ENCODE results near the gene TRMT6. TPM values are rescaled to one million over a fixed set of nuclear protein-coding genes. Genes with fewer than 3 reads are reported as not detected.
A peak's percentile ranks its signal among the peaks of the same experiment; 100 is the strongest.

Gene TRMT6, protein sequence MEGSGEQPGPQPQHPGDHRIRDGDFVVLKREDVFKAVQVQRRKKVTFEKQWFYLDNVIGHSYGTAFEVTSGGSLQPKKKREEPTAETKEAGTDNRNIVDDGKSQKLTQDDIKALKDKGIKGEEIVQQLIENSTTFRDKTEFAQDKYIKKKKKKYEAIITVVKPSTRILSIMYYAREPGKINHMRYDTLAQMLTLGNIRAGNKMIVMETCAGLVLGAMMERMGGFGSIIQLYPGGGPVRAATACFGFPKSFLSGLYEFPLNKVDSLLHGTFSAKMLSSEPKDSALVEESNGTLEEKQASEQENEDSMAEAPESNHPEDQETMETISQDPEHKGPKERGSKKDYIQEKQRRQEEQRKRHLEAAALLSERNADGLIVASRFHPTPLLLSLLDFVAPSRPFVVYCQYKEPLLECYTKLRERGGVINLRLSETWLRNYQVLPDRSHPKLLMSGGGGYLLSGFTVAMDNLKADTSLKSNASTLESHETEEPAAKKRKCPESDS
- 10 to 100 TPM in 1 of 2 donors, 1 to 10 TPM in 1; 7.5 to 10.9 TPM for total RNA-seq

DNA sequence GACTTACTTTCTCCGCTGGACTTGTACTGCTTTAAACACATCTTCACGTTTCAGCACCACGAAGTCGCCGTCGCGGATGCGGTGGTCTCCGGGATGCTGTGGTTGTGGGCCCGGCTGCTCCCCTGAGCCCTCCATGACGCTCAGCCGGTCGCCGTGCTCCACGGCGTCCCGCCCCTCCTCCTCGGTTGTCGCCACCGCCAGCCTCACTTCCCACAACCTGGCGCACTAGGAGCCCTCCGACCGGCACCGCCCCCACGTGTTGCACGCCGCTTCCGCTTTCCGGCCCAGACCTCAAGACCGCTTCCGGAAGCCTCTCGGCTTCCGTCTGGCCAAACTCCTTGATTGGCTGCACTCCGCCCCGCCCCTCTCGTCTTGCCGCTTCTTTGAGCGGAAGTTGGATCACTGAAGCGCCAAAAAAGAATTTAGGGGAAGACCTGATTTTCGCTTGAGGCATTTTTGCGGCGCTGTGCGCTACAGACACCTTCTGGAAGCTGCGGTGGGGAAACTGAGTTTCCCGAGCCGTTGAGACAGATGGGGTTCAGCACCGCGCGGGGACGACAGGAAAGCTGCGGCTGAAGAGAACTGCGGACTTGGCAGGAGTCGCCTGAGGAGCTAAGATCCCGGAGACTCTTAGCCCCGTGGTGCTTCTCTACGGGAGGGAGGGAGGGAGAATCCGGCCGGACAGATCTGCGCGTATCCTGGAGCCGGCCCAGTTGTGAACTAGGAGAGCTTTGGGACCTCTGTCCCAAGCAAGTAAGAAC is at the start of gene TRMT6, which contains the start of gene MCM8:
TSS of gene TRMT6 (minus strand) at position 263 of the 761 bp plus-strand sequence. CDS start at position 135, 128 bp downstream.
TSS of gene MCM8 (plus strand) at position 382 of the 761 bp plus-strand sequence. CDS start 1,364 bp downstream, outside the sequence.
- TF ChIP-seq, protein P1, sequence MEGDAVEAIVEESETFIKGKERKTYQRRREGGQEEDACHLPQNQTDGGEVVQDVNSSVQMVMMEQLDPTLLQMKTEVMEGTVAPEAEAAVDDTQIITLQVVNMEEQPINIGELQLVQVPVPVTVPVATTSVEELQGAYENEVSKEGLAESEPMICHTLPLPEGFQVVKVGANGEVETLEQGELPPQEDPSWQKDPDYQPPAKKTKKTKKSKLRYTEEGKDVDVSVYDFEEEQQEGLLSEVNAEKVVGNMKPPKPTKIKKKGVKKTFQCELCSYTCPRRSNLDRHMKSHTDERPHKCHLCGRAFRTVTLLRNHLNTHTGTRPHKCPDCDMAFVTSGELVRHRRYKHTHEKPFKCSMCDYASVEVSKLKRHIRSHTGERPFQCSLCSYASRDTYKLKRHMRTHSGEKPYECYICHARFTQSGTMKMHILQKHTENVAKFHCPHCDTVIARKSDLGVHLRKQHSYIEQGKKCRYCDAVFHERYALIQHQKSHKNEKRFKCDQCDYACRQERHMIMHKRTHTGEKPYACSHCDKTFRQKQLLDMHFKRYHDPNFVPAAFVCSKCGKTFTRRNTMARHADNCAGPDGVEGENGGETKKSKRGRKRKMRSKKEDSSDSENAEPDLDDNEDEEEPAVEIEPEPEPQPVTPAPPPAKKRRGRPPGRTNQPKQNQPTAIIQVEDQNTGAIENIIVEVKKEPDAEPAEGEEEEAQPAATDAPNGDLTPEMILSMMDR (IDR thresholded peaks at IDR 0.05): no peak
- no peaks in the 10 kb centered on the region for H3K36me3 ChIP-seq

DNA sequence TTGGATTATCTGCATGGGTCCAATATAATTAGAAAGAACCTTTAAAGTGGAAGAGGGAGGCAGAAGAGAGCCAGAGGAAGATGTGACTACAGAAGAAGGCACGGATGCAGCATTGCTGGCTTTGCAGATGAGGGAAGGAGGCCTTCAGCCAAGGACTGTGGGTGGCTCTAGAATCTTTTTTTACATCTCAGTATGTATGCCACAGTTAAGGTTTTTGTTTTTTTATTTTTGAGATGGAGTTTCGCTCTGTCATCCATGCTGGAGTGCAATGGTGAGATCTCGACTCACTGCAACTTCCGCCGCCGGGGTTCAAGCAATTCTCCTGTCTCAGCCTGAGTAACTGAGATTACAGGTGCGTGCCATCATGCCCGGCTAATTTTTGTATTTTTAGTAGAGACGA is 49.5 kb upstream of the TRMT6 start:
- H3K4me1 ChIP-seq: no peaks in the 10 kb centered on the region
- DNase-seq: no peak
- no peaks in the 10 kb centered on the region for H3K27me3 ChIP-seq
- H3K36me3 ChIP-seq: no peaks in the 10 kb centered on the region
- no peak overlapping the region for H3K9ac ChIP-seq (ENCODE audit: low read depth in 2 of 2, low read length in 2 of 2)
- no peak overlapping the region for H3K4me3 ChIP-seq
- TF ChIP-seq, protein P1 (IDR thresholded peaks at IDR 0.05): no peak
- no peak overlapping the region for H3K27ac ChIP-seq
- intact Hi-C loops (cut with DNase I): no loop called here
- H3K9me3 ChIP-seq: no peaks in the 10 kb centered on the region

More for the DNA sequence above, at the start of gene TRMT6, which contains the start of gene MCM8:
- H3K4me1 ChIP-seq: peaks cover 9% of the 10 kb centered on the region
- intact Hi-C loops (cut with DNase I): loop anchor here (5.0 kb wide), 1 partner anchor 127 kb away; no protein-coding TSS in a partner anchor
- H3K27me3 ChIP-seq: no peaks in the 10 kb centered on the region
- peak; percentile 98 for DNase-seq
- peak within 1 kb of the TSS; percentile 4 for H3K27ac ChIP-seq
- H3K9me3 ChIP-seq: no peaks in the 10 kb centered on the region
- H3K9ac ChIP-seq (ENCODE audit: low read depth in 2 of 2, low read length in 2 of 2): peak within 1 kb of the TSS; percentile 77 to 88
- H3K4me3 ChIP-seq: peak within 1 kb of the TSS; percentile 92

DNA sequence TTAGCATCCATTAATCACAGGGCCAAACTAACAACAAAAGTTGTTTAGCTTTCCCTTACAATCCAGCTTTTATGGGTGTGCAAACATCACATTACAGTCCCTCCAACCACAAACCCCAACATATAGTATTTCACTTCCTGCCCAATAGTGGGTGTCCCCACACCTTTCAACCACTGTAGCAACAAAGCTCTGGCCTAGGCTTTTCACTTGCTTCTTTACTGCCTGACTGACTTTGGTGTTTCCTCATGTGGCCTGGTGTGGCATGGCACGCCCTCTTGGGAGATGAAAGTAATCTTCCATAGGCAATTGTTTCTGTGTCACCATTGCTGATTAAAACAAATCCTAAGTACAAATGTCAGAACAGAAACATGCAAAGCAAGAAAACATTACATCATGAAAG is 46.4 kb upstream of the TRMT6 start:
- Histone ChIP-seq H3K27me3 (no peaks in the 10 kb centered on the region), H3K27ac (no peak overlapping the region), H3K4me1 (no peaks in the 10 kb centered on the region), H3K9me3 (no peaks in the 10 kb centered on the region), H3K4me3 (no peak overlapping the region), H3K9ac (ENCODE audit: low read depth in 2 of 2, low read length in 2 of 2) (no peak overlapping the region), H3K36me3 (no peaks in the 10 kb centered on the region)
- TF ChIP-seq, protein P1 (IDR thresholded peaks at IDR 0.05): no peak
- DNase-seq: no peak
- intact Hi-C loops (cut with DNase I): no loop called here

DNA sequence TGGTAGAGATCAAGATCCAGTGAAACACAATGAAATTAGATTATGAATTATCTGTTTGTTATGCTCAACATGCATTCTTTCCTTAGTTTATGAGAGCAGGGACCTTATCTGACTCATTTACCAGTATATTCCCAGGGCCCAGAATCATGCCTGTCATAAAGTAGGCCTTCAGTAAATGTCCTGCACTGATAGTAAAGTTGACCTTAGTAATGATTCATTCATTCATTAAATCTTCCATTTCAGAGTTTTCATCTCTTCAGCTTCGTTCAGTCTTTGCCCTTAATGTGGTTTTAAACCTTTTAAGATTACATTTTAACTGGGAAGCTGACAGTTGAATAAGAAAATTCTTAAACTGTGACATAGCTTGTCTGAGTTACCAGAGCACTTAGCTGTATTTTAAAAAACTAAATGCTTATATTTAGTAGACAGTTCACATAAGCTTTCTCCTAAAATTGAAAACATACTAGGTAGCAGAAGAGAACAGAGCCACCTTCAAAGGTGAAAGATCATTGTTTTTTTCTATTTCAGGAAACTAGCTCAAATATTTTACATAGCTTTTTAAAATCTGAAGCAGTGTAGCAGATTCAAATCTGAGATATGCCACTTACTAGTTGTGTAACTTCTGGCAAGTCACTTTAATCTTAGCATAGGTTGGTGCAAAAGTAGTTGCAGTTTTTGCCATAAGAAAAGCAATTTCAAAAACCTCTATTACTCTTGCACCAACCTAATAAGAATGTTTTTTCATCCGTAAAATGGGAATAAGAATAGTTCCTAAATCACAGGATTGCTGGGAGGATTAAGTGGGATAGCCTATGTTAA is 41.5 kb upstream of the TRMT6 start:
- peak overlapping the region; percentile 30 for H3K27ac ChIP-seq
- no peaks in the 10 kb centered on the region for H3K4me1 ChIP-seq
- intact Hi-C loops (cut with DNase I): no loop called here
- no peaks in the 10 kb centered on the region for H3K36me3 ChIP-seq
- no peak overlapping the region for H3K9ac ChIP-seq (ENCODE audit: low read depth in 2 of 2, low read length in 2 of 2)
- no peak for DNase-seq
- no peaks in the 10 kb centered on the region for H3K27me3 ChIP-seq
- no peaks in the 10 kb centered on the region for H3K9me3 ChIP-seq
- no peak overlapping the region for H3K4me3 ChIP-seq
- TF ChIP-seq, protein P1 (IDR thresholded peaks at IDR 0.05): no peak

DNA sequence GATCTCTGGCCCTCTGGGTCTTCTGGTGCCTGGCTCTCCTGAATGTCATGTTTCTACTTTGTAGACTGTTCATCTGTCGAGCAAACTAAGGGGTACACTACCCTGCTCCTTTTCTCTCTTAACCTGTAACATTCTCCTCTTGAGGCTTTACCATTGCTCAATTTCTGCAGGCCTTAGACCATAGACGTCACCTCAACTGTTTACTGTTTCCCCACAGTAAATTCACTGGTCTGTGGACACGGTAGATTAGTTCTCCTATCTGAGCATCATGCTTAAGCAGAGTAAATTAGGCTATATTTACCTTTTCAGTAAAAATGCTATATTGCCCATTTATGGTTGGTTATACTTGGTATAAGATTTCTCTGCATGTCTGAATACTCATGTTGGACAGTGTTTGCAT is 40.6 kb upstream of the TRMT6 start:
- H3K36me3 ChIP-seq: no peaks in the 10 kb centered on the region
- no peak overlapping the region for H3K9ac ChIP-seq (ENCODE audit: low read depth in 2 of 2, low read length in 2 of 2)
- intact Hi-C loops (cut with DNase I): no loop called here
- no peaks in the 10 kb centered on the region for H3K9me3 ChIP-seq
- H3K4me1 ChIP-seq: no peaks in the 10 kb centered on the region
- TF ChIP-seq, protein P1 (IDR thresholded peaks at IDR 0.05): no peak
- H3K27me3 ChIP-seq: no peaks in the 10 kb centered on the region
- peak overlapping the region; percentile 30 for H3K27ac ChIP-seq
- no peak overlapping the region for H3K4me3 ChIP-seq
- no peak for DNase-seq
